ENCODE data around the gene DGKI. TPM values are rescaled to one million over a fixed set of nuclear protein-coding genes. Genes with fewer than 3 reads are reported as not detected.
A peak's percentile ranks its signal among the peaks of the same experiment; 100 is the strongest.

The DGKI gene
- polyA plus RNA-seq, 4 donors: 1.5 to 2.0 (median 1.7) TPM

DNA sequence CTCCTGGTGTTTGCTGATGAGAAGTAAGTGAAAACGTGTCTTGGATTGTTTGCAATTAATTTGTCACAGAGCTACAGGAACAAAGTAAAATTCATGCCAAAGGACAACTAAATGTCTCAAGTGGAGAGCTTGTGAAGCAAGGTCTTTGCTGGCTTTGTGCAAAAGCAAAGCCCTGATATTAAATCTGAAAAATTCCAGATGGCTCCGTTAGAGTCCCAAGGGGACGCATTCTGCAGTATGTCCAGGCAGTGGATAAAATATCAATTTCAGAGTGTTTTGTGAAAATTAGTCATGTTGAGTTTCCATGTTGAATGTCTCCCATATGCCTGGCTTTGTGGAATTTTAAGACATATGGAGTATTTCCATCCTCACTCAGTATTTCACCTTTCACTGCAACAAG is 400.7 kb downstream of the DGKI start:
- DNase-seq (ENCODE audit: low read depth in 4 of 4, low spot score in 2 of 4): no peak

DNA sequence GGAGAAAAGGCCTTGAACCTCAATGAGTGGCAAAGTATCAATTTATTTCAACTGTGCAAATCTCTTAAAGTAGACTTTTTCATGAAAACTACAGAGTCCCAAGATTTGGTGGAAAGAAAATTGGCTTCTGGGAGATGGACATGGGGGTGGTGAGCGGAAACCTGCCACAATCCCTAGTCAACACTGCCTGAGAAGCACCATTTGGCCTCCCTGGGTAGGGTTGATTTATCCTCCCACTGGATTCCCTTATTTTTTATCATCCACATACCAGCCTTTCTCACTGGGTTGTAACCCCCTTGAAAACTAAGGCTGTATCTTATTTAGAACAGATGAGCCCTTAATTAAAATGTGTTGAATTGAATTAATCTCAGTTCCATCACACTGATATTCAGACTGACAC is 401.5 kb downstream of the DGKI start:
- DNase-seq (ENCODE audit: low read depth in 4 of 4, low spot score in 2 of 4): no peak

DNA sequence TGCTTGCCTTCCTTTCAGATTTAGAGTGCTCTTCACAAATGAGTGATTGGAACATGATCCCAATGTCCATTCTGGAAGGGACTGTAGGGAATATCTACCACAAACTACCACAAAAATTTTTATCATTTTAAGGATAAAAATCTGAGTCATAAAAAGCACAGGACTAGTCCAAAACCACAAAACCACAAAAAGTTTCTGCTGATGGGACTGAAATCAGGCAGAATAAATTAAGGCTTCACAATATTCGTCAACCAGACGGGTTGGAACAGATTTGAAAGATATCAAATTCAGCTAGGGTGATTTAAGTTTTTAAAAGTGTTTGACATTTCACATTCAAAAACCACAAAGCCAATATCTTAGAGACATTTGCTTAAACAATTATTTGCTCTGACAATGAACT is 403.2 kb downstream of the DGKI start:
- DNase-seq (ENCODE audit: low read depth in 4 of 4, low spot score in 2 of 4): no peak

DNA sequence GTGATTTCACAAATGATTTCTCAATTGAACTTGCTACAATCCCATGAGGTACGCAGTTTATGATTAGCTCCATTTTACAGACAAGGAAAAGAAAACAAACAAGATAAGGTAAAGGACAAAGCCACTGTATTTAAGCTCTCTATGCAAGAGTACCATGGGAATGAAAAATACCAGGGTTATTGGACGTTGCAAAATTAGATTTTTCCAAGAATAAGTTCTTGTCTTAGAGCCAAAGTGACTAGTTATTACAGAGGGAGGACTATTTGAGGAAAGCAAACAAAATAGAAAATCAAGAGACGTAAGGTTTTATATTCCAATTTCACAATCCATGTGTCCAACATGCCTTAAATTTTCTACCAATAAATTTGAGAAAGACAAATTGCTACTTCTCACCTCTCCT is 405.3 kb downstream of the DGKI start:
- DNase-seq (ENCODE audit: low read depth in 4 of 4, low spot score in 2 of 4): no peak

DNA sequence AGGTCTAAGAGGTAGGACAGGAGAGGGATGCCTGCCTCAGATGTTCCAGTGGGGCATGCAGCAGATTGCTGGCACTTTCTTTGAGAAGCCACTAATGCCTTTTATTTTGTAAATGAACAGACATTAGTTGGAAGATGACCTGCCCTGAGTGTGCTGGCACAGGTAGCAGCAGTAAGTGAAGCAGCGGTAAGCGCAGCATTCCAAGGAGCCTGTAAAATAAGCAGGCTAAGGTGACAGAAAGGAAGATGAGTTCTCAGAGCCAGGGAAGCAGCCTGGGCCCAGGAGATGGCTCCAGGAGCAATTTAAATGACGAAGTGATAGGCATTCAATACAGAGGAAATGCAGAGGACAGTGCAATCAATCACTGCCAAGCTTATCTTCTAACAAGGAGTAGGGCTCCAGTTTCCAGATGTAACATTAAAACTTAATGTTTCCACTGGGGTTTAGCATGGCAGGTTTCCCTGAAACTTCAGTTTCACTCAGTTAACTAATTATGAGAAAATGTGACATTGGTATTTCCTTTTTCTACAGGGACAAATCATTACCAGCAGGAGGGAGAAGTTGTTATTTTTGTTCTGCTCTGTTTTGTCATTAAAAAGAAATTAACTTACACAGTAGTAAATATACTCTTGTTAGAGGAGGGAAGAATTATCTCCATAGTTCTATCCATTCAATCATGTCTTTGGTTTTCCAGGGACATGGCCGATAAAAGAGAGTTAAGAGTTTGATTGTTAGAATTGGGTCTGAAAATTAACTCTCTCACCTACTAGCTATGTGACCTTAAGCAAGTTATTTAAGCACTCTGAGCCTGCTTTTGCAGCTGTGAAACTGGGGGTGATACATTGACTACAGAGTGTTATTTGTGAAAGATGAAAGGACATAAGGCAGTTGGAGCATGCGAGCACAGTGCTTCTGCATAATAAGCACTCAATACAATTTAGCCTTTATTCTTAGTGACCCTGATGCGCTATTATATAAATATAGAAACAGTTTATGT is 406.6 kb downstream of the DGKI start:
- peak in 1 of 4 donors; percentile 34 for DNase-seq (ENCODE audit: low read depth in 4 of 4, low spot score in 2 of 4)

DNA sequence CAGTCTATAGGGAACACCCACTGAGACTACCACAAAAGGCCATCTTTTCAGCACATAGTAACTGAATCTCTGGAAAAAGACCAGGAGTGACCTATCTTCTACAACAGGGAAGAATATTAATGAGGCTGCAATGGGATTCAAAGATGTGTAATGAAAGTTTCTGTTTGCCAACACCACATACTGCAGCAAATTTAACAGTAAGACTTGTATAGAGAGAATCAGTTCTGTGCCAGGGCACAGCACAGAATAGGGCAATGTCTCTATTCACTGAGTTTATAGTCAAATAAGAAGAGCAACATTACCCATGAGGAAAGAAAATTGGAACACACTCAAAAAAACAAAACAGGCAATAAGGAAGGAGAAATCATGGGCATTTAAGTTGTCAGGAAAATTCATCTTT is 411.8 kb downstream of the DGKI start:
- DNase-seq (ENCODE audit: low read depth in 4 of 4, low spot score in 2 of 4): no peak

DNA sequence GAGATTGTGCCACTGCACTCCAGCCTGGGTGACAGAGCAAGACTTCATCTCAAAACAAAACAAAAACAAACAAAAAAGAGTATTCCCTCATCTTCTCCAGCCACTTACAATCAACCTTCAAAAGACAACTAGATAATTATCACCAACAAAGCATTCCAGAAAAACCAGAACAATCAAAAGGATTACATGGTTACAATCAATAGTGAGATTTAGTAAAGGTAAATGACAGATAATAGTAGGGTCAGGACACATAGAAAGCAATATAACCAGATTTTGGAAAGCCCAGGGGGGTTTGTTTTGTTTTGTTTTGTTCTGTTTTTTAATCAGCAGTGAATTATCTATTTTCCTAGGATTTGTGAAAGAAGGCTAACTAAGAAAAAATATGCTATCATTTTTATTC is 412.2 kb downstream of the DGKI start:
- DNase-seq (ENCODE audit: low read depth in 4 of 4, low spot score in 2 of 4): no peak

DNA sequence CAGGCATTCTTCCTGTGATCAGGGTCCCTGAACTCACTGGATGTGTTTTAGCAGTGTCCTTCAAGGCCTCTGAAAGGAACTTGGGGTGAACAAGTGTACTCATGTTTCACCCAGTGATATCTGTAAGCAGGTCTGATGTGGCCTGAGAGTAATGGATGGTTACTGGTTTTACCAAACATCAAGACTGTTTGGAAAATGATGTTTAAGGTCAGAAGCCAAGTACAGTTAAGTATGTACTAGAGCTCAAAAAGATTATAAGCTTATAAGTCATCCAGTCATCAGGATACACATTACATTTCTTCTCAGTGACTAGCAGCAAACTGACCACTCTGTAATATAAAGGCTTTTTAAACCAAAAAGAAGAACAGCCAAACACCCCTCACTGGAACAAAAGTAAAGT is 423.5 kb downstream of the DGKI start:
- DNase-seq (ENCODE audit: low read depth in 4 of 4, low spot score in 2 of 4): no peak

DNA sequence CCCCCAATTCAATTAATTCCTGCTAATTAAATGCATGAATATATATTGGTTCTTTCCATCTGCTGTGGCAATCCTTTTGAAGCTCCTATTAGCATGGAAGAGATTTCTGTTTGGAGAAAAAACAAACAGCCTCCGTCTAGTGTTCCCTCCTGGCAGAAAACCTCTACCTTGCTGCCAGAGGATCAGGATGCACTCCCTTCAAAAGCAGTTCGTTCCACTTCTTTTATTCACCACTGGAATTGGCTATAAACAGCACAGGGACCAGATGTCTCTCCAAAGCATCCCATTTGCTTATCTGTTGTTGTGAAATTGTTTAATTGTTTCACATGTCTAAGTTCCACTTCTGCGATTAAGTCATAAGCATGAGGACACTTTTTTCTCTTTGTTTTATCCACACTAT is 425.4 kb downstream of the DGKI start:
- DNase-seq (ENCODE audit: low read depth in 4 of 4, low spot score in 2 of 4): no peak

DNA sequence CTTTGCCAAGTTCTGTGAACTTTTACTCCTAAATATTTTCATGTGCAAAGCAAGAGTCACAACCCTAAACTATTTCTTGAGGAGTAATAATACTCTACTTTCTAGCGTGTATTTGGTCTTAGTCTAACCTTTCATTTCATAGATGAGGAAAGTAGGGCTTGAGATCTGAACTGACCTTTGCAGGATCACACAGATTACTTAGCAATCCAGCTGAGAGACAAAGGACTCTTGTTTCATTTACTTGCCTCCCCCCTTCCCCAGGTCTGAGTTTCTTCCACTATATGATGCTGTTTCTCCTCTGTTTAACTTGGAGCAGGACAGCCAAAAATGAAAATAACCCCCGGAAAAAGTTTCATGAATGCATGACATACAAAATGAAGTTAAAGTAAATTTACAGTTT is 427.9 kb downstream of the DGKI start:
- DNase-seq (ENCODE audit: low read depth in 4 of 4, low spot score in 2 of 4): no peak

DNA sequence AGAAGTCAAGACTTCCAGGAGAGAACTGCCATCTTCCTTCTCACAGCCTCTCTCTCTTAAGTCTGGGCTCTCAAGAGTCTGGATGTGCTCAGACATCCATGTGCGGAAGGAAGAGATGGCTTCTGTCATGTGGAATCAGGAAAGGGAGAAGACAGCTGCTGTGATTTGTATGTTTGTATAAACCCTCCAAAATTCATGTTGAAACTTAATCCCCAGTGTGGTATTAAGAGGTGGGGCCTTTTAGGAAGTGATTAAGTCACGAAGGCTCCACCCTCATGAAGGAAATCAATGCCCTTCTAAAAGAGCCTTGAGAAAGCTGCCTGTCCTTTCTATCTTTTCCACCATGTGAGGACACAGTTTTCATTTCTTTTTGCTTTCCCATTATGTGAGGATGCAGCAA is 429.3 kb downstream of the DGKI start:
- DNase-seq (ENCODE audit: low read depth in 4 of 4, low spot score in 2 of 4): no peak

DNA sequence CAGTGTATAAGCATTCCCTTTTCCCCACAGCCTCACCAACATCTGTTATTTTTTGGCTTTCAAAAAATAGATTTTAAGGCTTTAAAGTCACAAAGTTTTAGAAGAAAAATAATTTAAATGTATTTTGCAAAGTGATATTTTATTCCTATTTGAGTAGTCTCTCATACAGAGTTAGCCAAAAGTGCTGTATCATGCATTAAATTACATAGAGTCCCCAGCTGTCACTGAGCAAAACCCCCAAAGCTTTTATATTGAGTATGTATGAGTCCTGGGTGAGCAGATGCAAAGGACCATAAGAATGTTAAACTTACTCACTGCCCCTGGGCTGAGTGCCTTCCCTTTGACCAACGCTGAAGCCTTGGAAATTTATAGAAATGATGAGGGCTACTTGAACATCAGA is 432.9 kb downstream of the DGKI start:
- no peak for DNase-seq (ENCODE audit: low read depth in 4 of 4, low spot score in 2 of 4)

DNA sequence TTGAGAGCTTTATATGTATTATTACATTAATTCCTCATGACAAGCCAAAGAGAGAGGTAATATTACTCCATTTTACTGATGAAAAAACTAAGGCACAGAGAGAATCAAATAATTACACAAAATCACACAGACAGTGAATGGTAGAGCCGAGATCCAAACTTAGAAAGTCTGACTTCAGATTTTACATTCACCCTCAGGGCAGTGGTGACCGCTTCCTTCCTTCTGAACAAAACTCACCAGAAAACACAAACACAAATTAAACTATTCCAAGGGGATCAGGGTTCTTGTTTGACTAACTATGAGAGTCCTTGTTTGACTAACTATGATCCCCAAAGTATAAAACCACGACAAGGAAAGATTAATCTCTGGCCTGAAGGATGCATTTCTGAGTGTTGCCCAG is 435.3 kb downstream of the DGKI start:
- DNase-seq (ENCODE audit: low read depth in 4 of 4, low spot score in 2 of 4): no peak

DNA sequence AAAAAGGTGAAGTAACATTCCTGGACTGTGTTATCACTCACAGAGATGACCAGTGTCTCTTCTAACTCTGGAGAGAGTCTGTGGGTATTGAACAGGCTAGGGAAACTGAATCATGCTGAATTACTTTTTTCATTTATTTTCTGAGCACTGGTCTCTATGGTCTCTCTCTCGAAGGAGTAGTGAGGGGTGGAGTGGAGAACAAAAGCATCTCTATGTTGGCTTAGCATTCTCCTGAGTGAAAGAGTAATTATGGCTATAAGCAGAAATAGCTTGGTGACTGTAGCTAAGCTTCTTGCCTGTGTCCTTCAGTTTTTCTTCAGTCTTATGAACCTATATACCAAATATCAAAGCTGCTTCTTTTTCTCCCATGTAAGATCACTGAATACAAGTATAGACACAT is 438.6 kb downstream of the DGKI start:
- DNase-seq (ENCODE audit: low read depth in 4 of 4, low spot score in 2 of 4): no peak

DNA sequence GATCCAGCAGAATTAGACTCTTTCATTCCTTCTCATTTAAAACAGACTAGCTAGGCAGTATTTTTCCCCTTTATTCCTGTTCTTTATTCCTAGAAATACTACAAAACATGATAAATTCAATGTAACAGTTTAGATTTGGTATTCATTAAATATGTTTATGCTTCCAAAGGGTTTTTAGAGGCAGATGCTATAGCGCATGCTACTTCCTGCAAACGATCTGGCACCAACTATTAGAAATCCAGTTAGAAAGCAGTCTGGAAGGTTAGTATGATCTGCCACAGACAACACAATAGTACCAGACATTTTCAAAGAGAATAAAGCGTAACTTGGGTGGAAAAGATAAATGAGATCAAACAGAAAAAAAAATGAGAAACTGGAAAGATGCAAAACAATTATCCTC is 439.7 kb downstream of the DGKI start:
- no peak for DNase-seq (ENCODE audit: low read depth in 4 of 4, low spot score in 2 of 4)

DNA sequence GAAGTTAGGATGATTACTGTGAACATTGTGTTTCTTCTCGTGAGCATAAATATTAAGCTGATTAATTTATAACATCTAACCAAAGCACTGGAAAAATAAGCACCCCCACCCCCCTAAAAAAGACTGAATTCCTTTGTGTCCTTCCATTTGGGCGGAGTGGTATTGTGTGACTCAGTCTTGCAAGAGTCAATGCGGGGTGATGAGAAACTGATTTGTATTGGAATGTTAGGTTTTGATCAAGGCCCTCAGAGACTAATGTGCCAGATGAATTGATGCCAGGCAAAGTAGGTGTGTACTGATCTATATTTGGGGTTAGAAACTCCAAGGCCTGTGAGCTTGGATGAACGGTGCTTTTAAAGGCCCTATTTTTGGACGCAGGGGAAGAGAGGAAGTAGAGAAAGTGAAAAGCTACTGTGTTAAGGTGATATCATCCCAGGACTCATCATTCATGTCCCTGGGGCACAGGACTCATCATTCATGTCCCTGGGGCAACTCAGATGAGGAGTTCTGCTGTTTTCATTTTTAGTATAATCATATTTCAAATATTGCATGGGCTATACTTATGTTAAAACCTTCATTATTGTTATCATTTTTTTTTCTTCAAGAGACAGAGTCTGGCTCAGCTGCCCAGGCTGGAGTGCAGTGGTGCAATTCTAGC is 442.0 kb downstream of the DGKI start:
- DNase-seq (ENCODE audit: low read depth in 4 of 4, low spot score in 2 of 4): no peak

DNA sequence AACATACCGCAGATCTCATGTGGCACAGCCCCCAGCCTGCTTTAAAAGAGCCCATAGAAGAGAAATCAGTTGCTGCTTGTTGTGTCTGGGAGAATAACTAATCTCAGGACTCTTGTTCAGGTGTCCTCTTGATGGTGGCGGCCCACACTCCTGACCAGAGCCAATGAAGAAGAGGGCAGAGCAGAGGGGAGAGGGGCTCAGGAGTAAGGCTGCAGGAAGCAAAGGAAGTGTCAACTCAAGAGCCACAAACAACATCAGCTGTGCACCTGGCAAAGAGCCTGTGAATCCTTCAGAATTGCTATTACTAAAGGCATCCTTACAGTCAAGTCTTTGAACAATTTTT is 443.4 kb downstream of the DGKI start:
- no peak for DNase-seq (ENCODE audit: low read depth in 4 of 4, low spot score in 2 of 4)

DNA sequence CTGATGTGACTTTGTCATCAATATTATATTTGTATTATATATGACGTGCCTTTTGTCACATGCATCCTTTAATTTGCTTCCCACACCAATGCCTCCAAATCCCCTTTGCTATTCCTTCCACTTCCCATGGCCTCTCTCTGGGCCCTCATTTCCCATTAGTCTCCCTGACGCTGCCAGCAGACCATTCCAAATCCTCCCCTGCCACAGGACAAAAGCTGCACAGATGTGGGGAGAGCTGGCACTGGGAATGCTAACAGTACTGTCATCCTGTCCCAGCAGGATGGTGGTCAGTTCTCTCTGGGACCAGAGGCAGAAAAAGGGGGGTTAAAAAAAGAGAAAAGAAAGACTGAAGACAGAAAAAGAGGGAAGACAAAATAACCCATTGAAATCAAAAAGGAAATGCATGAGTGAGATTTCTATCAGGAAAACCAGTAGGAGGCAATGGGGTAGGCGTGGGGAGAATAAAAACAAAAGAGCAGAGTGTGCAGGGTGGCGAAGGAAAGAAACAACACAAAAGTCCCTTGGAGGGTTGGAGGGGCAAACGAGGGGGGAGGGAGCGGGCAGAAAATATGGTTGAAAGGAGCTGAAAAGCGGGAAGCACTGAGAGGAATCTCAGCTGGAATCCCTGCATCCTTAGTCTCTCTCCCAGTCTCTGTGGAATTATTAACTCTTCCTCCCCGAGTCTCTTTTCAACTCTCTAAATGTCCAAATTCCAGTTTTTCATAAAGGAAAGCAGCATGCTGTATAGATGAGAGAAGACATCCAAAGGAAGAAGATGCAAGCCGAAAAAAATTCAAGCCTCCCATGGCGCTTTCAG is 444.0 kb downstream of the DGKI start:
- no peak for DNase-seq (ENCODE audit: low read depth in 4 of 4, low spot score in 2 of 4)

DNA sequence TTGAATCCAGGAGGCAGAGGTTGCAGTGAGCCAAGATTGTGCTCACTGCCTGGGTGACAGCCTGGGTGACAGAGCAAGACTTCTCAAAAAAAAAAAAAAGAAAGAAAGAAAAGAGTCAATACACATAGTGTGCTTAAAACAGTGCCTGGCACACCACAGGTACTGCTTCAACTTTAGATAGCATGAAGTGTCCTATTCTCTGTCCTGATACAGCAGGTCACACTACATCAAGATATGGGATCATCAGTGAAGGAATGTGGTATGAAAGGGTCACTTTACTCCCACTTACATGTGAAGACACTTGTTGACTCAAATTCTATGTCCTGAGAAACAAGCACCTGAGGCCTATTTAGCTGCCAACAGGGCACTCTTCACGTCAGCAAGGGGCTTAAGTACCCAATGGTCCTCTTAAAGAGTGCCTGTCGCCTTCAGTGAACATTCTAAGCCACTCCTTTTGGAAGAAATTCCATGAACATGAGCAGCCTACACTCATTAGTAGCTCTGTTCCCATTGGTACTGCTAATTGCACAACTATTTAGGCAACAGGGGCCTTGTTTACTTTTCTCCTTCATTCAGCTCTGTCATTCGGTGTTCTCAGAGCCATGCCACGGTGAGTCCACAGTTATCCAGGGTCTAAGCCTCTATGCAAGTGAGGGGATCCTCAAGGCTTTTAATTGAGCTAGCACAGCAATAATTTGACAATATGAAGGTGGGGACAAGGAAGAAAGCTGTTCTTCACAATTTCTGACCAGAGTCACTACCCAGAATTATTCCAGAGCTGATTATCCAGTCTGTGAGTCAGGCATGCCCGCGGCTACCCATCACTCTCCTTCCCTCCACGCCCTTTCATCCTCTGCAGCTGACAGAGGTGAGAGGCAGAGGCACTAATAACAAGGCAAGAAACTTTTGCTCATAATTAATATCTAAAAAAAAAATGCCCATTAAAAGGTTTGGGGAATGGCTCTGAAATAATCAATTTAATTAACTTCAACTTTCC is 446.6 kb downstream of the DGKI start:
- DNase-seq (ENCODE audit: low read depth in 4 of 4, low spot score in 2 of 4): no peak

DNA sequence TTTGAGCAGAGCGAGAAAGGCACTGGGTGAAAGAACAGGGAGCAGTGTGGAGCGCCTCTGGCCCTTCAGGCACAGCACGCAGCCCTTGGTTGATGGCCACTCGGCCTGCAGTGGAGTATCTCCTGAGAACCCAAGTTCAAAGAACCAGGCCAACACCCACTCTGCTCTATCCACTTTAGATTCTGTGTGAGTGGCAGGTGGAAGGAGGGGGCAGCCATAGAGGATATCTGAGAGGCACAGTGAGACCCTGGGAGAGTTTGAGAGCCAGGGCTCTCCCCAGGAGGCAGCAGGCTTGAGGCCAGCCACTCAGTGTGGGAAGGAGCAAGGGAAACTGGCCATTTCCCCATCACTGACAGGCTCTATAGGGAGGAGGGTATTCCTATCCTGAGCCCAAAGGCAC is 450.7 kb downstream of the DGKI start:
- DNase-seq (ENCODE audit: low read depth in 4 of 4, low spot score in 2 of 4): no peak
